Natural killer cell (primary cell): ENCODE measurements around the gene CHMP4A. TPM values are rescaled to one million over a fixed set of nuclear protein-coding genes. Genes with fewer than 3 reads are reported as not detected.

Source experiments
- ATAC-seq, 3 donors: fragments of 150-1000 bp in 2 of 3; fragments of 200-7000 bp in 1 of 3; cut with Tn5 transposase; 1 replicate in 1 of 3; 2 replicates in 2 of 3; pipeline ENCODE4 v1.10.0; 2021; ENCODE audit warnings: mild to moderate bottlenecking in 2 of 3, moderate library complexity in 2 of 3
- DNase-seq, 2 donors: peaks; one replicate each; pipeline versions ENCODE4 v3.0.0 to v3.0.0-alpha.2; 2013 to 2021; ENCODE audit warnings: mixed read lengths in 1 of 2
- H3K27ac ChIP-seq: one replicate; pipeline ENCODE4 v1.5.1; 2013; ENCODE audit warnings: mild to moderate bottlenecking, low read length
- H3K27me3 ChIP-seq: one replicate; pipeline ENCODE4 v1.6.1; 2013; ENCODE audit warnings: low read length; ENCODE audit not compliant: control insufficient read depth, insufficient read depth
- H3K36me3 ChIP-seq: one replicate; pipeline ENCODE4 v1.6.1; 2013; ENCODE audit warnings: low read length; ENCODE audit not compliant: control insufficient read depth, insufficient read depth
- H3K4me1 ChIP-seq: one replicate; pipeline ENCODE4 v1.6.1; 2013; ENCODE audit warnings: low read length; ENCODE audit not compliant: control insufficient read depth, insufficient read depth
- H3K4me3 ChIP-seq: one replicate; pipeline ENCODE4 v1.5.1; 2013; ENCODE audit warnings: low read length
- H3K9me3 ChIP-seq: one replicate; pipeline ENCODE4 v1.6.1; 2013; ENCODE audit warnings: low read length; ENCODE audit not compliant: control insufficient read depth, insufficient read depth
- H3K27ac Mint-ChIP-seq, 2 donors: one replicate each; pipeline ENCODE4 v1.8.0; 2022; ENCODE audit warnings: mild to moderate bottlenecking in 2 of 2, mixed read lengths in 2 of 2, moderate library complexity in 1 of 2
- H3K27me3 Mint-ChIP-seq, 2 donors: one replicate each; pipeline ENCODE4 v1.8.0; 2022; ENCODE audit warnings: low read depth in 2 of 2, mixed read lengths in 2 of 2
- H3K36me3 Mint-ChIP-seq: one replicate; pipeline ENCODE4 v1.8.0; 2022; ENCODE audit warnings: mixed read lengths
- H3K4me1 Mint-ChIP-seq, 2 donors: one replicate each; pipeline ENCODE4 v1.8.0; 2022; ENCODE audit warnings: mixed read lengths in 2 of 2
- H3K4me3 Mint-ChIP-seq: one replicate; pipeline ENCODE4 v1.8.0; 2022; ENCODE audit warnings: mild to moderate bottlenecking, moderate library complexity, mixed read lengths
- H3K9me3 Mint-ChIP-seq, 2 donors: one replicate each; pipeline ENCODE4 v1.8.0; 2022; ENCODE audit warnings: mixed read lengths in 2 of 2
- WGBS: methylation state at CpG from one replicate; pipeline ENCODE4 v1.1.7; 2013; ENCODE audit warnings: missing lambda C conversion rate; ENCODE audit not compliant: insufficient coverage; 5-methylcytosine and 5-hydroxymethylcytosine counted together
- intact Hi-C: fragments of 100-400 bp; cut with micrococcal nuclease; formaldehyde crosslinking; loops from one replicate; pipeline ENCODE4 v1.14.2; 2022
- total RNA-seq, 4 donors: library from RNA; stranded (reverse); fragments of 120-200 nt in 1 of 4; gene quantifications; one replicate each; pipeline versions ENCODE4 v1.2.3 to v1.2.4, GENCODE V29; 2013 to 2022
- TF ChIP-seq, protein P1 (sequence below): fragments of 200-600 bp; IDR thresholded peaks from one replicate; pipeline ENCODE4 v1.8.0; 2022; ENCODE audit warnings: antibody characterized with exemption

Gene CHMP4A
- total RNA-seq, 3 donors from 2014 or later (not counting 1 experiment from before 2014, with no cell fraction given), result 105 to 118 (median 115) TPM

DNA sequence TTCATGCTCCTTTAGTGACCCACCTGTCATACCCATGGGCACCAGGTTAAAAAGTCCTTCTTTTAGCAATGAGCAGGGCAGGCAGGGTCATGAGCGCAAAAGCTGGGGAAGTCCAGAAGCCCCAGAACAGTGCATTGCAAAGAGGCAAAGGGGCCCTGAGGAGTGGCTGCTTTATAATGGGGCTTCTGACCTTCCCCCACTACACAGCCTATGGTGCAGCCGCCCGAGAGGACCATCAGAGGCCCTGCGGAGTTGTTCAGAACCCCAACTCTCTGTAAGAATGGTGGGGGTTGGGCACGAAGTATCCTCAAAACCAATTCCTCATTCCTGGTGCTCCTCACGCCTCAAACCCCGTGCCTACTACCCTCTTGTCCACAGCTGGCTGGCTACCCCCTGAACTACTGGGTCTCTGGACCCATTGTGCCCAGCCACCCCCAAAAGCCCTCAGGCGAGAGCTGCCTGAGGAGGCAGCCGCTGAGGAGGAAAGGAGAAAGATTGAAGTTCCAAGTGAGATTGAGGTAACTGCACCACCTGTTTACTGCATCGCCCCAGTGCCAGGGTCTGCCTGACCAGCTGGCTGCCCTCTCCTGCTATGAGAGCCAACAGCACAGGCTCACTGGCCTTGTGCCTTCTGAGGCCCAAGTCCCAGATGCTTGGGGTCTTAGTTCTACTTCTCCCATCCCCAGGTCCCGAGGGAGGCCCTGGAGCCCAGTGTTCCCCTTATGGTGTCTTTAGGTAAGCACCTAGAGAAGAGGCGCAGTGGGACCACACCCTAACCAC, 34.7 kb downstream of the CHMP4A start:
- intact Hi-C loops, result no loop called here
- Mint-ChIP-seq H3K27me3 (no peaks in the 10 kb centered on the region), H3K4me3 (no peak overlapping the region), H3K9me3 (no peaks in the 10 kb centered on the region), H3K4me1 (peaks cover 0 to 2% of the 10 kb centered on the region in 2 donors), H3K36me3 (peaks cover 6% of the 10 kb centered on the region), H3K27ac (peak overlapping the region in 1 of 2 donors; percentile 21)
- Histone ChIP-seq H3K4me1 (no peaks in the 10 kb centered on the region), H3K27me3 (no peaks in the 10 kb centered on the region), H3K36me3 (peaks cover 52% of the 10 kb centered on the region), H3K9me3 (no peaks in the 10 kb centered on the region), H3K27ac (no peak overlapping the region), H3K4me3 (no peak overlapping the region)
- ATAC-seq (no peak), DNase-seq (no peak)
- WGBS, result 81% methylated on average over 9 of the region's 12 CpGs
- TF ChIP-seq, protein P1, sequence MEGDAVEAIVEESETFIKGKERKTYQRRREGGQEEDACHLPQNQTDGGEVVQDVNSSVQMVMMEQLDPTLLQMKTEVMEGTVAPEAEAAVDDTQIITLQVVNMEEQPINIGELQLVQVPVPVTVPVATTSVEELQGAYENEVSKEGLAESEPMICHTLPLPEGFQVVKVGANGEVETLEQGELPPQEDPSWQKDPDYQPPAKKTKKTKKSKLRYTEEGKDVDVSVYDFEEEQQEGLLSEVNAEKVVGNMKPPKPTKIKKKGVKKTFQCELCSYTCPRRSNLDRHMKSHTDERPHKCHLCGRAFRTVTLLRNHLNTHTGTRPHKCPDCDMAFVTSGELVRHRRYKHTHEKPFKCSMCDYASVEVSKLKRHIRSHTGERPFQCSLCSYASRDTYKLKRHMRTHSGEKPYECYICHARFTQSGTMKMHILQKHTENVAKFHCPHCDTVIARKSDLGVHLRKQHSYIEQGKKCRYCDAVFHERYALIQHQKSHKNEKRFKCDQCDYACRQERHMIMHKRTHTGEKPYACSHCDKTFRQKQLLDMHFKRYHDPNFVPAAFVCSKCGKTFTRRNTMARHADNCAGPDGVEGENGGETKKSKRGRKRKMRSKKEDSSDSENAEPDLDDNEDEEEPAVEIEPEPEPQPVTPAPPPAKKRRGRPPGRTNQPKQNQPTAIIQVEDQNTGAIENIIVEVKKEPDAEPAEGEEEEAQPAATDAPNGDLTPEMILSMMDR, result no peak

DNA sequence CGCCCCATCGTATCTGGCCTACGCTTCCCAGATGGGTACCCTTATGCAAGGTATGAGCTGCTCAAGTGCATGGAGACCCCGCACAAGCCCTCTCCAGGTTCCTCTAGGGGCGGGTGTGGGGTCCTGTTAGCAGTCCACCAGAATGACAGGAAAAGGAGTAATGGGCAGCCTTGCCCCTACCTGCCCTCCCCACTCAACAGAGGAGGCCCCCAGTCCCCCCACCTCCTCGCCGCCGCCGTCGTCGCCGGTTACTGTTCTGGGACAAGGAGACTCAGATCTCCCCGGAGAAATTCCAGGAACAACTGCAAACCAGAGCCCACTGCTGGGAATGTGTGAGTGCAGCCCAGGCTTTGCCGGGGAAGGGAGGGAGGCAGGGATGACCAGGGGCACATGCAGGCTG, 35.4 kb downstream of the CHMP4A start:
- H3K36me3 Mint-ChIP-seq, result peaks cover 6% of the 10 kb centered on the region

DNA sequence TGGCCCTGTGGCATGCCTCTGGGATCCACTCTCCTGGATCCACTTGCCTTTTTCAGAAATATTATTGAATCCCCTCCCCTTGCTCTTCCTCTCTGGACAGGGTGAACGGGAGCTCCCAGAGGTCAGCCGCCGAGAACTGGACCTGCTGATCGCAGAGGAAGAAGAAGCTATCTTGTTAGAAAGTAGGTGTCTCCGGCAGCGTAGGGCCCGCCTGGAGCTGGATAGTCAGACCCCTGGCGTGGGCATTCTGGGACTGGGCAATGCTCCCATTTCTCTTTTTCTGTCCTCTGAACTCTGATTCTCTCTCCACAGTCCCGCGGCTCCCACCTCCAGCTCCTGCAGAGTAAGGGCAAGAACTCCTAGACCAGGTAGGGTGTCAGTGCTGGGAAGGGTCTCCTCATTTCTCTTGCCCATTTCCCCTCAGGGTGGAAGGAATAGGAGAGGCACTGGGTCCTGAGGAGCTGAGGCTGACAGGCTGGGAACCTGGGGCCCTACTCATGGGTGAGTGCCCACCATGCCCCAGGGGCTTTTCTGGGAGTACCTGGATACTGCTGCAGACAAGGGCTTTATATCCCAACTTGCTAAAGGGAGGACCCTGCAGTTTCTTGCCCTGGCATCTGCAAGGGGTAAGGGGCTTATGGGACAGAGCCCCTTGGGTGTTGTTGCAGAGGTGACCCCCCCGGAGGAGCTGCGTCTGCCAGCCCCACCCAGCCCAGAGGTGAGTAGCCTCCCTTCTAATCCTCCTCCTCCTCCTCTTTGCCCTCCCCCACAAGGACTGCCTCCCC, 36.1 kb downstream of the CHMP4A start:
- Histone ChIP-seq H3K27ac (no peak overlapping the region), H3K4me3 (no peak overlapping the region), H3K27me3 (no peaks in the 10 kb centered on the region), H3K36me3 (peaks cover 41% of the 10 kb centered on the region), H3K4me1 (peaks cover 10% of the 10 kb centered on the region), H3K9me3 (no peaks in the 10 kb centered on the region)
- TF ChIP-seq, protein P1, result no peak
- H3K36me3 Mint-ChIP-seq, result peaks cover 6% of the 10 kb centered on the region
- no peak for DNase-seq
- 98% methylated on average over 7 of the region's 12 CpGs for WGBS
- intact Hi-C loops, result no loop called here
- no peak overlapping the region for H3K4me3 Mint-ChIP-seq
- H3K4me1 Mint-ChIP-seq, result peaks cover 0 to 10% of the 10 kb centered on the region in 2 donors
- H3K27ac Mint-ChIP-seq, result no peak overlapping the region
- H3K9me3 Mint-ChIP-seq, result no peaks in the 10 kb centered on the region
- H3K27me3 Mint-ChIP-seq, result no peaks in the 10 kb centered on the region
- no peak for ATAC-seq

More for the DNA sequence above, 35.4 kb downstream of the CHMP4A start:
- Histone ChIP-seq H3K27ac (no peak overlapping the region), H3K4me3 (no peak overlapping the region), H3K4me1 (peaks cover 3% of the 10 kb centered on the region), H3K36me3 (peaks cover 45% of the 10 kb centered on the region), H3K27me3 (no peaks in the 10 kb centered on the region), H3K9me3 (no peaks in the 10 kb centered on the region)
- over 99% methylated on average over 14 of the region's 14 CpGs for WGBS
- no peaks in the 10 kb centered on the region for H3K9me3 Mint-ChIP-seq
- no peak for DNase-seq
- H3K27ac Mint-ChIP-seq, result no peak overlapping the region
- intact Hi-C loops, result no loop called here
- H3K4me3 Mint-ChIP-seq, result no peak overlapping the region
- ATAC-seq, result no peak
- H3K4me1 Mint-ChIP-seq, result peaks cover 0 to 9% of the 10 kb centered on the region in 2 donors
- H3K27me3 Mint-ChIP-seq, result no peaks in the 10 kb centered on the region
- TF ChIP-seq, protein P1, result no peak
